Gastrocnemius medialis (tissue), 4 donors: ENCODE measurements around the gene FNDC3A.

Experiments used
- POLR2A ChIP-seq, 2 donors: fragments of 450-650 bp; IDR thresholded peaks; one replicate each; pipeline ENCODE4 v1.6.1; 2017; ENCODE audit warnings: antibody characterized with exemption in 2 of 2, mild to moderate bottlenecking in 2 of 2, moderate library complexity in 2 of 2
- TF ChIP-seq, protein P1 (sequence below), 5 experiments: fragments of 450-650 bp in 3 of 5; fragments of 200-600 bp in 2 of 5; sonication (generic) in 2 of 5; IDR thresholded peaks in 4 of 5; conservative IDR thresholded peaks in 1 of 5; 1 replicate in 4 of 5; 2 replicates in 1 of 5; pipeline ENCODE4 v1.5.1; 2016 to 2019; ENCODE audit warnings: antibody characterized with exemption in 5 of 5, mild to moderate bottlenecking in 3 of 5, moderate library complexity in 3 of 5

DNA sequence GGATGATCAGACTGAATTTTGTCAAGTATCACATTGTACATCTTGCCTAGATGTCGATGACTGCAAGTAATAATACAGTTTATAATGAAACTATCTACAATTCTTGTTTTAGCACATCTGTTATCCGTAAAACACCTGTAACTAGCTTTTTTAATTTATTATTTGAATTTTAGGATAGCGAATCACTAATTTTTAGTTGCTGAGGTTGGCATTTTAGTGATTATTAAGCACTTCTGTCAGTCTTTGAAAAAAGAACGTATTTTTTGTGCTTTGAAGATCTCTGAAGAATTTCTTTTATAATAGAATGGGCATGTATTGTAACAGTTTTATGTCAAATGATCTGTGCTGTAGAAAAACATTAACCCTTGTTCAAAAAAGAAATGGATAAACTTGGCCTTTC, 232.9 kb downstream of the FNDC3A start:
- TF ChIP-seq, protein P1, sequence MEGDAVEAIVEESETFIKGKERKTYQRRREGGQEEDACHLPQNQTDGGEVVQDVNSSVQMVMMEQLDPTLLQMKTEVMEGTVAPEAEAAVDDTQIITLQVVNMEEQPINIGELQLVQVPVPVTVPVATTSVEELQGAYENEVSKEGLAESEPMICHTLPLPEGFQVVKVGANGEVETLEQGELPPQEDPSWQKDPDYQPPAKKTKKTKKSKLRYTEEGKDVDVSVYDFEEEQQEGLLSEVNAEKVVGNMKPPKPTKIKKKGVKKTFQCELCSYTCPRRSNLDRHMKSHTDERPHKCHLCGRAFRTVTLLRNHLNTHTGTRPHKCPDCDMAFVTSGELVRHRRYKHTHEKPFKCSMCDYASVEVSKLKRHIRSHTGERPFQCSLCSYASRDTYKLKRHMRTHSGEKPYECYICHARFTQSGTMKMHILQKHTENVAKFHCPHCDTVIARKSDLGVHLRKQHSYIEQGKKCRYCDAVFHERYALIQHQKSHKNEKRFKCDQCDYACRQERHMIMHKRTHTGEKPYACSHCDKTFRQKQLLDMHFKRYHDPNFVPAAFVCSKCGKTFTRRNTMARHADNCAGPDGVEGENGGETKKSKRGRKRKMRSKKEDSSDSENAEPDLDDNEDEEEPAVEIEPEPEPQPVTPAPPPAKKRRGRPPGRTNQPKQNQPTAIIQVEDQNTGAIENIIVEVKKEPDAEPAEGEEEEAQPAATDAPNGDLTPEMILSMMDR (IDR thresholded peaks at IDR 0.05 in 4 of 5, conservative IDR thresholded peaks at IDR 0.05 in 1 of 5) = no peak
- TF ChIP-seq POLR2A (IDR thresholded peaks at IDR 0.05) = no peak
